Retinal pigment epithelial cell (primary cell): Measurements from ENCODE around the gene COLEC11.

Source experiments
- DNase-seq: peaks from one replicate; pipeline ENCODE4 v3.0.0-alpha.2; 2010; ENCODE audit warnings: low read depth
- H3K4me3 ChIP-seq: 2 replicates; pipeline ENCODE4 v1.5.1; 2011; ENCODE audit warnings: mild to moderate bottlenecking, low read length, control low read depth, moderate library complexity
- CTCF ChIP-seq: conservative IDR thresholded peaks from 2 replicates; pipeline ENCODE4 v1.5.1; 2011; ENCODE audit warnings: low read depth, low read length, control low read depth, inconsistent platforms

The COLEC11 gene

GRCh38 chr2:3596901-3597417, 2.0 kb downstream of the COLEC11 start:
- DNase-seq = no peak
- no peak for TF ChIP-seq CTCF
- no peak overlapping the region for H3K4me3 ChIP-seq

- no peak for DNase-seq
- no peak for TF ChIP-seq CTCF
- H3K4me3 ChIP-seq = no peak overlapping the region
Measured at GRCh38 chr2:3597567-3597966, 2.7 kb downstream of the COLEC11 start.

- TF ChIP-seq CTCF = no peak
- H3K4me3 ChIP-seq = no peak overlapping the region
- DNase-seq = no peak
Measured at GRCh38 chr2:3598197-3598910, 3.4 kb downstream of the COLEC11 start.

GRCh38 chr2:3598912-3599854, 4.3 kb downstream of the COLEC11 start:
- H3K4me3 ChIP-seq = no peak overlapping the region
- TF ChIP-seq CTCF = no peak
- no peak for DNase-seq

GRCh38 chr2:3600256-3600855, 5.4 kb downstream of the COLEC11 start:
- TF ChIP-seq CTCF = no peak

GRCh38 chr2:3601561-3602271, 6.8 kb downstream of the COLEC11 start:
- DNase-seq = no peak
- no peak overlapping the region for H3K4me3 ChIP-seq
- no peak for TF ChIP-seq CTCF

More at GRCh38 chr2:3600256-3600855, 5.4 kb downstream of the COLEC11 start:
- no peak overlapping the region for H3K4me3 ChIP-seq
- DNase-seq = no peak
